Peyer's patch (tissue), 4 donors: ENCODE data around the gene C1orf50.

Source experiments
- CTCF ChIP-seq, 6 experiments: fragments of 450-650 bp in 4 of 6; fragments of 200-600 bp in 2 of 6; sonication (generic) in 1 of 6; IDR thresholded peaks; one replicate each; pipeline ENCODE4 v1.5.1; 2017 to 2019; ENCODE audit warnings: antibody characterized with exemption in 6 of 6, mild to moderate bottlenecking in 3 of 6, moderate library complexity in 1 of 6
- POLR2A ChIP-seq, 2 donors: fragments of 450-650 bp; IDR thresholded peaks; one replicate each; pipeline ENCODE4 v1.5.1; 2017; ENCODE audit warnings: antibody characterized with exemption in 2 of 2, mild to moderate bottlenecking in 2 of 2, moderate library complexity in 2 of 2

GRCh38 chr1:42752284-42752683, 14.8 kb upstream of the C1orf50 start:
- TF ChIP-seq CTCF (IDR thresholded peaks at IDR 0.05), result no peak
- no peak for TF ChIP-seq POLR2A (IDR thresholded peaks at IDR 0.05)
